Glutamatergic neuron (in vitro differentiated cells): ENCODE data around the gene MMP25. TPM values are rescaled to one million over a fixed set of nuclear protein-coding genes. Genes with fewer than 3 reads are reported as not detected.
A peak's percentile ranks its signal among the peaks of the same experiment; 100 is the strongest.

Experiments used
- DNase-seq: peaks from one replicate; pipeline ENCODE4 v3.0.0; 2022
- H3K27ac Mint-ChIP-seq: one replicate; pipeline ENCODE4 v1.8.0; 2020; ENCODE audit warnings: mild to moderate bottlenecking, mixed read lengths, inconsistent platforms; ENCODE audit not compliant: unreplicated experiment
- H3K27me3 Mint-ChIP-seq: one replicate; pipeline ENCODE4 v1.8.0; 2020; ENCODE audit warnings: mild to moderate bottlenecking, moderate library complexity, mixed read lengths, inconsistent platforms; ENCODE audit not compliant: unreplicated experiment
- H3K36me3 Mint-ChIP-seq: one replicate; pipeline ENCODE4 v1.8.0; 2020; ENCODE audit warnings: mild to moderate bottlenecking, mixed read lengths, inconsistent platforms; ENCODE audit not compliant: unreplicated experiment
- H3K4me1 Mint-ChIP-seq: one replicate; pipeline ENCODE4 v1.8.0; 2020; ENCODE audit warnings: mild to moderate bottlenecking, low read depth, mixed read lengths, inconsistent platforms; ENCODE audit not compliant: unreplicated experiment
- H3K4me3 Mint-ChIP-seq: one replicate; pipeline ENCODE4 v1.8.0; 2020; ENCODE audit warnings: mild to moderate bottlenecking, mixed read lengths, inconsistent platforms; ENCODE audit not compliant: unreplicated experiment
- H3K9me3 Mint-ChIP-seq: one replicate; pipeline ENCODE4 v1.8.0; 2020; ENCODE audit warnings: mild to moderate bottlenecking, moderate library complexity, mixed read lengths, inconsistent platforms; ENCODE audit not compliant: unreplicated experiment
- total RNA-seq: library from RNA; stranded (reverse); fragmentation: NEBNext Ultra II Directional; extraction: Animal tissue kit (Norgen Biotek cat#: 25700); gene quantifications from one replicate; pipeline ENCODE4 v1.2.1, GENCODE V29; 2021; ENCODE audit not compliant: unreplicated experiment
- TF ChIP-seq, protein P1 (sequence below): fragments of 200-600 bp; sonication (generic); IDR thresholded peaks from one replicate; pipeline ENCODE4 v1.5.0; 2021; ENCODE audit not compliant: partially characterized antibody, unreplicated experiment

The MMP25 gene
- total RNA-seq, 1 donor from 2014 or later, result not detected

DNA sequence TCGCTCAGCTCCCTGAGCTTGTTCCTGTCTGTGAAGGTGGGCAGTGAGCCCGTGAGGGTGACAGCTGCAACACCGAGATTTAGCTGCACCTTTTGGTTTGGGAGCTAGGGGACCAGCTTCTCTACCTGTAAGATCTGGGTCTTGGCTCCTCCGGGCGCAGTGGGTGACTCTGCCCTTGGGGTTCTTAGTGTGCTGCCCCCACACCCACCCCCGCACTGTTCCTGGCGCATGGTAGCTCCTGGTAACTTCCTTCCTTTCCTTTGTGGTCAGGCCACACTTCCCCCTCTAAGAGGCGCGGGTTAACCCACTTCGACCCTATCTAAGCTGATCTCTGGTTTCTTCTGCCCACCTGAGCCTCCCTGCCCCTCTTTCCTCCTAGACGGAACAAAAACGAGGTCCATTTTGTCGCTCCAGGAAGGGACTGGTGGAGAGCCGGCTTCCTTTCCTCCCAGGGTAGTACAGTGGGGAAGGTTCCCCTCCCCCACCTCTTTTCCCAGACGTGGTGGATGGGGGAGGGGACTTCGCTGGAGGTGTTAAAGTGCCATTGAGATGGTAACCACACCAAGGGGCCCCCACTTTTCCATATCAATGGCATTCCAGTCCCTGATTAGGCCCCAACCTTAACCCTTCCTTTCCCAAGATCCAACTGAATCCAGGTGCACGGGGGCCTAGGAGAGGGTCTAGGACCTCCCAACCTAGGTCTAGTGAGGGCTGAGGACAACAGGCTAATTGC is 38.2 kb upstream of the MMP25 start:
- H3K27ac Mint-ChIP-seq, result no peak overlapping the region
- H3K27me3 Mint-ChIP-seq, result peaks cover 11% of the 10 kb centered on the region
- peaks cover 2% of the 10 kb centered on the region for H3K4me1 Mint-ChIP-seq

DNA sequence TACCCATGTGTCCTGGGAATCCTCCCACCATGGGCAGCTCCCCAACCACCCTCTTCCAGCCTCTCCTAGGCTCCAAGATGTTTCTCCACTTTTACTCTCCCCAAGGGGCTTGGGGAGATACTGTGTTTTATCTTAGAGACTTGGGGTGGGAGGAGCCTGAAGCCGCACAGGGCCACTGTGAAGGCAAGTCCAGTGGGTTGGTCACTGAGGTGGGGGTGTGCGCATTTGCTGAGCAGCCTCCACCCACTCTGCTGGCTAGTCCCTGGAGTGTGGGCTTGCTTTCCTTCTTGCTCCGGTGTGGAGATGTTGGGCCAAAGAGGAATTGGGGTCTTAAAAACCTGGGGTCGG is 37.7 kb upstream of the MMP25 start:
- Mint-ChIP-seq H3K9me3 (peaks cover 4% of the 10 kb centered on the region), H3K27me3 (peaks cover 16% of the 10 kb centered on the region), H3K4me3 (no peak overlapping the region), H3K4me1 (peaks cover 2% of the 10 kb centered on the region), H3K27ac (no peak overlapping the region), H3K36me3 (no peaks in the 10 kb centered on the region)
- no peak for DNase-seq
- TF ChIP-seq, protein P1, sequence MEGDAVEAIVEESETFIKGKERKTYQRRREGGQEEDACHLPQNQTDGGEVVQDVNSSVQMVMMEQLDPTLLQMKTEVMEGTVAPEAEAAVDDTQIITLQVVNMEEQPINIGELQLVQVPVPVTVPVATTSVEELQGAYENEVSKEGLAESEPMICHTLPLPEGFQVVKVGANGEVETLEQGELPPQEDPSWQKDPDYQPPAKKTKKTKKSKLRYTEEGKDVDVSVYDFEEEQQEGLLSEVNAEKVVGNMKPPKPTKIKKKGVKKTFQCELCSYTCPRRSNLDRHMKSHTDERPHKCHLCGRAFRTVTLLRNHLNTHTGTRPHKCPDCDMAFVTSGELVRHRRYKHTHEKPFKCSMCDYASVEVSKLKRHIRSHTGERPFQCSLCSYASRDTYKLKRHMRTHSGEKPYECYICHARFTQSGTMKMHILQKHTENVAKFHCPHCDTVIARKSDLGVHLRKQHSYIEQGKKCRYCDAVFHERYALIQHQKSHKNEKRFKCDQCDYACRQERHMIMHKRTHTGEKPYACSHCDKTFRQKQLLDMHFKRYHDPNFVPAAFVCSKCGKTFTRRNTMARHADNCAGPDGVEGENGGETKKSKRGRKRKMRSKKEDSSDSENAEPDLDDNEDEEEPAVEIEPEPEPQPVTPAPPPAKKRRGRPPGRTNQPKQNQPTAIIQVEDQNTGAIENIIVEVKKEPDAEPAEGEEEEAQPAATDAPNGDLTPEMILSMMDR, result no peak

More for the DNA sequence above, 38.2 kb upstream of the MMP25 start:
- DNase-seq, result no peak
- TF ChIP-seq, protein P1, result no peak
- Mint-ChIP-seq H3K9me3 (peaks cover 4% of the 10 kb centered on the region), H3K36me3 (no peaks in the 10 kb centered on the region), H3K4me3 (no peak overlapping the region)

DNA sequence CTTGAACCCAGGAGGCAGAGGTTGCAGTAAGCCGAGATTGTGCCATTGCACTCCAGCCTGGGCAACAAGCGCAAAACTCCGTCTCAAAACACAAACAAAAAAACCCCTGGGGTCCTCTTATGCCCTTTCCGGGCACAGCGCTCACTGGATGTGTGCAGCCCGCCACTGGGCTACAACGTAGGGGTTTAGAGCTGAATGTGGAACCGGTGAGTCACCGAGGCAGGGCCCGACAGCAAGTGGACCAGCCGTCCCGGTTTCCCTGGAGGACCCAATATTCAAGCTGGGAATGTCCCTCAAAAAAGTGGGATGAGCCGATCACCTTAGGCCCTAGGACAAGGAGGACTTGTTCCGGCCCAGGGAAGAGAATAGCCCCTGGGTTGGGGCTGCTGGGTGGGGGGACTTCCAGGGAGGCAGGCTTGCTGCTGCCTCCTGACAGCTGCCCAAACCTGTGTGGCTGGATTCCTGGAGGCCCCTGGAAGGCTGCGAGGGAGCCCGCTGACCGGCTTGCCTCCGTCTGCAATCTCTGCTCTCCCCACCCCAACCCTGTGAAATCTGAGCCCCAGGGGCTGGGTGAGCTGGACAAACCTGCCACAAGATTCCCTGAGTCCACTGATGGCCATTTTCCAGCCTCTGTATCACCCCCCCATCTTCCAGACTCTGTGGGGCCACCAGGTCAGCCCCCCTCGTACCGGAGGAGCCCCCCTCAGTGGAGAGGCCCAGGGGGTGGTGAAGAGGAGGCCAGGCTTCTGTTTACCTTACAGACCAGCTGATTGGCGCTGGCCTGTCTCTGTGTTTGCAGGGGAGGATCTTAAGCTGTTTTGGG is 36.6 kb upstream of the MMP25 start:
- DNase-seq, result peak; percentile 27

DNA sequence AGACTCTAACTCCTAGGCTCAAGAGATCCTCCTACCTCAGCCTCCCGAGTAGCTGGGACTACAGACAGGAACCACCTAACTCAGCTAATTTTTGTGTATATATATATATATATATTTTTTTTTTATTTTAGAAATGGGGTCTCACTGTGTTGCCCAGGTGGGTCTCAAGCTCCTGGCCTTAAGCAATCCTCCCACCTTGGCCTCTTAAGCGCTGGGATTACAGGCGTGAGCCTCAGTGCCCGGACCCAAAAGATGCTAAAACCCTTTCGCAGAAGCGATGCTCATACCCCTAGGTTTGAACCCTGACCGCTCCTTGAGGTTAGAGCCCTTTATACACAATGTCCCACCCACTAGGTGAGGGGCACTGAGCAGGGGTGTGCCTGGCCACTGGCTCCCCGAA is 35.9 kb upstream of the MMP25 start:
- Mint-ChIP-seq H3K9me3 (peaks cover 4% of the 10 kb centered on the region), H3K4me1 (peaks cover 2% of the 10 kb centered on the region), H3K27ac (no peak overlapping the region), H3K4me3 (no peak overlapping the region), H3K36me3 (no peaks in the 10 kb centered on the region), H3K27me3 (peaks cover 20% of the 10 kb centered on the region)
- no peak for DNase-seq
- TF ChIP-seq, protein P1, result no peak

More for the DNA sequence above, 36.6 kb upstream of the MMP25 start:
- H3K27ac Mint-ChIP-seq, result no peak overlapping the region
- peaks cover 4% of the 10 kb centered on the region for H3K9me3 Mint-ChIP-seq
- no peak overlapping the region for H3K4me3 Mint-ChIP-seq
- peaks cover 2% of the 10 kb centered on the region for H3K4me1 Mint-ChIP-seq
- H3K36me3 Mint-ChIP-seq, result no peaks in the 10 kb centered on the region
- TF ChIP-seq, protein P1, result no peak
- peaks cover 22% of the 10 kb centered on the region for H3K27me3 Mint-ChIP-seq

DNA sequence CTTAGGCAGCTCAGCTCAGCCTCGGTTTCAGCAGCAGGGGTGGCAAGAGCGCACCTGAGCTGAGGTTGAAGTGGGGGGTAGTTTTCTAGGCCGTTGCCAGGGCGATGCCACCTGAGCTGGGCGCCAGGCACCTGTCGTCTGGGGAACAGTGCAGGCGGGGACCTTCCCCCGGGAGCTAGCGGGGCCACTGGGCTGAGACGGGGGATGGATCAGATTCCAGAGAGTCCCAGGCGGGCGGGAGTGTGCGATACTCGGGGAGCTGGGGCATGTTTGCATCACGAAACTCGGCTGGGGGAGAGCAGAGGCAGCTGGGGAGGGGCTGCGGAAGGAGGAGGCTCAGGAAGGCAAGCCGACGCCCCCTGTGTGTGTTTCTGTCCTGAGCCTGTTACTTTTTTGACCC is 34.1 kb upstream of the MMP25 start:
- no peak overlapping the region for H3K4me3 Mint-ChIP-seq
- H3K27me3 Mint-ChIP-seq, result peaks cover 23% of the 10 kb centered on the region
- no peak overlapping the region for H3K27ac Mint-ChIP-seq

More for the DNA sequence above, 34.1 kb upstream of the MMP25 start:
- Mint-ChIP-seq H3K36me3 (no peaks in the 10 kb centered on the region), H3K9me3 (peaks cover 3% of the 10 kb centered on the region), H3K4me1 (peaks cover 2% of the 10 kb centered on the region)
- peak; percentile 39 for DNase-seq
- TF ChIP-seq, protein P1, result no peak
